Measurements from ENCODE around the gene NFE2.

DNA sequence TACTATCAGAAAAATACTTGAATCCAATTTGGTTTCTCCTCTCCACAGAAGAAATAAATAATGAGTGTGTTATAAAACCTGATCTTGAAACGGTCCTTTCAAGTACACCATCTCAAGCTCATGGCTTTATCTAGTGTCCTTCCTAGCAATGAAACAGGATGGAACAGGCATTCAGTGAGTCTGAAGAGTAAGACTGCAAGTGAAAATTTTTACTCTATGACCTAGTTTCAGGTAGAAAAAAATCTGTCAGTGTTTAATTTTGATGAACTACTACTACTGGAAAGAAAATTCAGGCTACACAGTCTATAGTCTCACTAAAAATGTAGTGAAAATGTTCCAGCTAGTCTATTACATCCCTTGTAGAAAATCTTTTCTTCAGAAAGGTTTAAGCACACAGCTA, 28.6 kb downstream of the NFE2 start:
- no peak for TF ChIP-seq CTCF (IDR thresholded peaks at IDR 0.05)
- TF ChIP-seq POLR2A (IDR thresholded peaks at IDR 0.05) = no peak
